HG02610 (cell line): ENCODE measurements around the gene EFCAB11.

Experiments used
- ATAC-seq: cut with Tn5 transposase; IDR thresholded peaks from one replicate; pipeline ENCODE4 v1.9.1; 2021; ENCODE audit warnings: mild to moderate bottlenecking, moderate library complexity; ENCODE audit not compliant: unreplicated experiment

EFCAB11 gene

GRCh38 chr14:89954070-89955021, at the start of gene EFCAB11:
TSS of gene EFCAB11 (minus strand) at chr14:89954730. CDS start at chr14:89954660, 70 bp downstream.
- peak; percentile 90 for ATAC-seq

DNA sequence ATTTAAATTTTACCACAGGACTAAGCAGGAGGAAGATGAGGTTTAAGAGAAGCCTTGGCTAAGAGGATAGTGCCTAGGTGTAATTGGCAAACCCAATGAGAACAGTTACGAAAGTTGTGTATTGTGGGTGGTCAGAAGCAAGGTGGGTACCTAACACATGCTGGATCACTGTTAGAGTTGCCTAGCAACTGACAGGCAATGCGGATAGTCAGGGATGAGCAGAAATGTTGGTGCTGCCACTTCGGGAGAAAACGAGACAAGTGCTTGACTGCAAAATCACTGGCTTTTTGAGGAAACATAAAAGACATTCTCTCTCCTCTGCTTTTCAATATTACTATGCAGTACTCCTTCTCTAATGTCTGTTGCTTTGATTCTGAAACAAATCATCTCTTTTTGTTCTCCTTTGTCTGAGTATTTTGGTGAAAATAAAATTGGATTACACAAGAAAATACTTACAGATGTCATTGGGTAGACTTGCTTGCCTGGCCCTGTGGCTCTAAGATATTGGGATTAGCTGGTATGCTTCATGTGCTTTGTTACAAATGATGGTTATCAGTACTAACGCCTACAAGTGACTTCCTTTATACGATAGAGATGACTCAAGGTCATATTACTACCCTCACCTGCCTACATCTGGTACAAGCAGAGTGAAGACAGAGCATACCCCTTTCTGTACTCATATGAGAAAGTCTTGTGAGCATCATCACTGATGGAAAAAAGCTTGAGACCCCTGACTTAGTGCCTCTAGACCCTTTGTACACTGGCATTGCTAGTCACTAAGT, 49.2 kb upstream of the EFCAB11 start:
- no peak for ATAC-seq

DNA sequence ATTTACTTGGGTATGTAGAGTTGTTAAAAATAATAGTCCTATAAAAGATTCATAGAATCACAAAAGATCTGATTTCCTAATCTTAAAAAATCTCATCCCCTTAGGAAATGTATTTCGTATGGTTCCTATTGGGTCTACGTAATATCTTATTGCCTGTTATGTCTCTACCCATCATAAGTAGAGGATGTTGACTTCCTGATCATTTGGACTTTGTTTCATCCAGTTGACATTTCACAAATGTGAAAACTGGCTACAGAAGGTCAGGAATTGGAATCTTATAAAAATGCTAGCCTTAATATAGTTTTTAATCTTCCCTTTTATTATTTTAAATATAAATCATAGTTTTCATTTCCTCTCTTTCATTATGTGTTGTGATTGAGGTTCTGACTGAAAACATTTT, 46.4 kb upstream of the EFCAB11 start:
- no peak for ATAC-seq

DNA sequence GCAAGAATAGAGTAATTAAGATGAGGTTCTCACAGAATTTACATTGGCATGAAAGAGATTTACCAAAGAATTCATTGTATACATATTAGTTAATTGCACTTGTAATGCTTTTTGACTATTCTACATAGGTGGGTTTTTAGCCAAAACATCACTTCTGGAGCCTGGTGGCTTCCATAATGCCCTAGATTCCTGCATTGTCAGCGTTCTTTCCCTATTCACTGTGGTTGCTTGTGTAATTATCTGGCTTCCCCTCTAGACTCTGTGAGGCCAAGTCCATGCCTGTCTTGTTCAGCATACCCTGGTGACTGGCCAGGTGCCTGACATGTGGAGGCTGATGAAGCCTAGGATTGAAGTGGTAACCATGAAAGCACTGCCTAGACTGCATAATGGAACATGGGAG, 42.4 kb upstream of the EFCAB11 start:
- ATAC-seq: no peak

DNA sequence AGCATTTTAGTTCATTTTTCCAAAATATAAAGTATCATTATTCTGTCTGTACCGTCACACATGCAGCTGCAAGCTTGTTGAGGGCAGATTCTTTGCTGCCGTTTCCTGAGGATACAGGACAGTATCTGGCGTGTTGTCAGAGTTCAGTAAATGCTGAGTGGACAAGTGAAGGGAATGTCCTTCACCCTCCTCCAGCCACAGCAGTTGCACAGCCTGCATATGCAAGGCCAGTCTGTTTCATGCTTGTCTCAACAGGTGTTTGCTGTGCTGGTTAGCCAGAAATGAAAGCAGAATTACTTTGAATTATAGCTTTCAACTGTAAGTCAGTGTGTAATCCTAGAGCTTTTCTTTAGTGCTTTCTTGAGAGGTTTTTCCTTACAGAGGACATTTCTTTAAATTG, 37.7 kb upstream of the EFCAB11 start:
- ATAC-seq: no peak

- no peak for ATAC-seq
These were observed 36.2 kb upstream of the EFCAB11 start for GRCh38 chr14:89990623-89991275.

GRCh38 chr14:89990218-89990617, 35.7 kb upstream of the EFCAB11 start:
- no peak for ATAC-seq

DNA sequence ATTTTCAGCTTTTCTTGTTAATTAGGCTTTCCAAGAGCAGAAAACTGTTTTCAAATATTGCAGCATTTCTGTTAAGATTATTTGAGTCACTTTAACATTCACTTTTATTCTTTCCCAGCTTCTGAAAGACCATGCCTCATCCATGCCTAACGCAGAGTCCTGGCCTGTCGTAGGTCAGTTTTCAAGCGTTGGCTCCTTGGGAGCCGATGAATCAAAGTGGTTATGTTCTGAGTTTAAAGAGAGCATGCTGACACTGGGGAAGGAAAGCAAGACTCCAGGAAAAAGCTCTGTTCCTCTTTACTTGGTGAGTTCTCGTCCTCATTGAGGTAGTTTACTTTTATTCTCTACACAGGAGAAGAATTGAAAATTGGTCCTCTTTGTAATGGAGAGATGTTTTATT, 34.3 kb upstream of the EFCAB11 start:
- no peak for ATAC-seq

DNA sequence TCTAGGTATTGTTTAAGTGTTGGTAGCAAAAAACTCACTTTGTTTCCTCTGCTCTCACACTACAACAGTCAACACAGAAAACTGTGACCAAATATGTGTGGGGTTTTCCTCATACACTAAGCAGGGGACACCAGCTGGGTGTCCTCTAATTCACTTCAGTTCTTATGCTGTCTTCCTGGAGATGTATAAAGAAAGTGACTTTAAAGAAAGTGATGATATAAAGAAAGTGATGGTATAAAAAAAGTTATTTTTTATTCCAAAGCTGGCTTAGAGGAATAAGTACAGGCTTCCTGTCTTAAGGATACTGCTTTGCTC, 32.6 kb upstream of the EFCAB11 start:
- ATAC-seq: no peak

- no peak for ATAC-seq
These were observed 32.1 kb upstream of the EFCAB11 start for GRCh38 chr14:89986462-89987160.

GRCh38 chr14:89983375-89983774, 28.8 kb upstream of the EFCAB11 start:
- ATAC-seq: no peak

- ATAC-seq: no peak
These were observed 24.1 kb upstream of the EFCAB11 start for GRCh38 chr14:89978656-89979055.

GRCh38 chr14:89977668-89978067, 23.1 kb upstream of the EFCAB11 start:
- no peak for ATAC-seq

DNA sequence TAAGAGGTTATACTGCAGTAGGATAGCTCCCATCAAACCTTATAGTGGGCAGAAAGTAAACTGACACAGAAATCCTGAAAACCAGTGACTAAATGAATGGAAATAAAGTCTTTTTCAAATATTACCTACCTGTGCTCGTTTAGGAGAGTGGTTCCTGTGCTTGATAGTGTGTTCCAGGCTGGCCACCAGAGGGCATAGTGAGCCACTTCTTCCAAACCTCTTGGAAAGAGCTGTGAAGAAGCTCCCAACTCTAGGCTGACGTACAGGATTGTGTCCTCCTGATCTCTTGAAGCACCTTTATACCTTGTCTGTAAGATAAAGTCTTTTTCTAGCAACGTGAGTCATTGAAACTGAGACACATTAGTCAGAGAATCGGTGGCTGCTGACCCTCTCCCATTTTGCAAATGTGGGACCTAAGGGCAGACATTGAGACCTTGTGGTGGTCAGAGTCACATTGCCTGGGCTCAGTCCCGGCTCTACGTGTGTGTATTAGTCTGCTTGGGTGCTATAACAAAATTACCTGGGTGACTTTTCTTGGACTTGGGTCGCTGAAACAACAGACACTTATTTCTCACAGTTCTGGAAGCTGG, 18.8 kb upstream of the EFCAB11 start:
- ATAC-seq: no peak

GRCh38 chr14:89965839-89966238, 11.3 kb upstream of the EFCAB11 start:
- ATAC-seq: no peak

DNA sequence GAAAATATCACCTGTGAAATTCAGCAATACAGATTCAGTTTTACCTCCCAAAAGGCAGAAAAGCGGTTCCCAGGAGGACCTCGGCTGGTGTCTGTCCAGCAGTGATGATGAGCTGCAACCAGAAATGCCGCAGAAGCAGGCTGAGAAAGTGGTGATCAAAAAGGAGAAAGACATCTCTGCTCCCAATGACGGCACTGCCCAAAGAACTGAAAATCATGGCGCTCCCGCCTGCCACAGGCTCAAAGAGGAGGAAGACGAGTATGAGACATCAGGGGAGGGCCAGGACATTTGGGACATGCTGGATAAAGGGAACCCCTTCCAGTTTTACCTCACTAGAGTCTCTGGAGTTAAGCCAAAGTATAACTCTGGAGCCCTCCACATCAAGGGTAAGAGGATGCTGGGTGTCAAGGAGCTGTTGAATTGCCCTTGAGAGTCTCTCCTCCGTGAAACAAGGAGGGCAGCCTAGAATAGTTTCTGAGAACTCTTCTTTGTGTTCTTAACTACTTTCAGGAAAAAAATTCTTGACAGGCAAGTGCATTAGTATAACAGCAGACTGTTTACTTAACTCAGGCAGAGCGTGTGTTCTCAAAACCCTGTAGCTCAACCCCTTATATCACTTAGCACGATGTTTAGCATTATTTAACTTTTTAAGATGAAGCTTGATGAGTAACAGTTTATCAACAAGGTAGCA, 8.9 kb upstream of the EFCAB11 start:
- no peak for ATAC-seq

GRCh38 chr14:89960914-89961313, 6.4 kb upstream of the EFCAB11 start:
- no peak for ATAC-seq

- ATAC-seq: no peak
These were observed 5.4 kb upstream of the EFCAB11 start for GRCh38 chr14:89959853-89960445.

DNA sequence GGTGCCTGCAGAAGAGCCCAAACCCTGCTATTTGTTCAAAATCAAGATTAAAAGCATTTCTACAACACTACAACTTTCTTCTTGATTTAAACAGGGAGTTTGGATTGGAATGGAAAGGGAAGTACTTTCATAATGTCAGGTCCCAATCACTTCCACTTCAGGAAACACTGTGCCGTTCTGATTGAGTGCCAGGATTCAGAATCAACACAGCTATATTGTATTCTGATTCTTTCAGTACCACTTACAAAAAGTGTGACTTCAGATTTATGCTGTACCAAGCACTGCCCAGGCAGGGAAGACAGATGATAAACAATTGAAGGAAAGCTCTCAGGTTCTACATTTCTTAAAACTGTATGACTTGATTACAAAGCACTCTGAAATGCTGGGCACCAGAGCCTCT, 4.4 kb upstream of the EFCAB11 start:
- no peak for ATAC-seq

- ATAC-seq: no peak
These were observed 3.3 kb upstream of the EFCAB11 start for GRCh38 chr14:89957791-89958190.
